Transverse colon (tissue), 4 donors: ENCODE data around the gene ARAP1.

Experiments used
- CTCF ChIP-seq, 5 experiments: fragments of 200-600 bp in 3 of 5; fragments of 450-650 bp in 2 of 5; sonication (generic) in 3 of 5; IDR thresholded peaks; 1 replicate in 2 of 5; 2 replicates in 3 of 5; pipeline ENCODE4 v1.5.1; 2016 to 2017; ENCODE audit warnings: antibody characterized with exemption in 5 of 5, inconsistent platforms in 3 of 5, mild to moderate bottlenecking in 2 of 5, moderate library complexity in 1 of 5
- POLR2AphosphoS5 ChIP-seq, 3 donors: sonication (generic); formaldehyde crosslinking; IDR thresholded peaks; one replicate each; pipeline ENCODE4 v1.6.1; 2016; ENCODE audit warnings: antibody characterized with exemption in 3 of 3

- TF ChIP-seq POLR2AphosphoS5 (IDR thresholded peaks at IDR 0.05) (no peak), CTCF (IDR thresholded peaks at IDR 0.05) (no peak)
Measured at GRCh38 chr11:72742513-72743320, 9.5 kb downstream of the ARAP1 start.
